GM18873 (cell line): ENCODE results near the gene RUVBL1.

Experiments used
- ATAC-seq: cut with Tn5 transposase; IDR thresholded peaks from one replicate; pipeline ENCODE4 v1.9.1; 2021; ENCODE audit warnings: mild to moderate bottlenecking, moderate library complexity, moderate number of reproducible peaks; ENCODE audit not compliant: unreplicated experiment, low FRiP score

Gene RUVBL1

GRCh38 chr3:128070898-128071591, 52.6 kb downstream of the RUVBL1 start:
- ATAC-seq = no peak

GRCh38 chr3:128069271-128069670, 54.3 kb downstream of the RUVBL1 start:
- no peak for ATAC-seq

- ATAC-seq = no peak
Observed at GRCh38 chr3:128068156-128068620, 55.4 kb downstream of the RUVBL1 start.

GRCh38 chr3:128067489-128067888, 56.1 kb downstream of the RUVBL1 start:
- no peak for ATAC-seq

GRCh38 chr3:128066676-128067075, 56.9 kb downstream of the RUVBL1 start:
- ATAC-seq = no peak

GRCh38 chr3:128066114-128066513, 57.5 kb downstream of the RUVBL1 start:
- no peak for ATAC-seq

GRCh38 chr3:128064962-128065361, 58.6 kb downstream of the RUVBL1 start:
- ATAC-seq = no peak

- no peak for ATAC-seq
Observed at GRCh38 chr3:128063865-128064264, 59.7 kb downstream of the RUVBL1 start.

- ATAC-seq = no peak
Observed at GRCh38 chr3:128062033-128062745, 61.4 kb downstream of the RUVBL1 start.

GRCh38 chr3:128060473-128061381, 62.9 kb downstream of the RUVBL1 start:
- ATAC-seq = no peak

GRCh38 chr3:128056258-128056657, 67.4 kb downstream of the RUVBL1 start:
- no peak for ATAC-seq

GRCh38 chr3:128054367-128054766, 69.2 kb downstream of the RUVBL1 start:
- ATAC-seq = no peak

GRCh38 chr3:128053614-128054013, 70.0 kb downstream of the RUVBL1 start:
- ATAC-seq = no peak

GRCh38 chr3:128052595-128053351, 70.8 kb downstream of the RUVBL1 start:
- no peak for ATAC-seq

- peak; percentile 73 for ATAC-seq
Observed at GRCh38 chr3:128051837-128052594, 71.6 kb downstream of the RUVBL1 start, which contains the start of gene SEC61A1. TSS of gene SEC61A1 (plus strand) at chr3:128052437. CDS start at chr3:128052553, 116 bp downstream.

GRCh38 chr3:128051459-128051836, 72.2 kb downstream of the RUVBL1 start:
- no peak for ATAC-seq

- ATAC-seq = no peak
Observed at GRCh38 chr3:128050597-128050996, 73.0 kb downstream of the RUVBL1 start.

- ATAC-seq = no peak
Observed at GRCh38 chr3:128041344-128041743, 82.3 kb downstream of the RUVBL1 start.

GRCh38 chr3:128040660-128041059, 83.0 kb downstream of the RUVBL1 start:
- ATAC-seq = no peak
